ENCODE results near the gene MARCHF3. TPM values are rescaled to one million over a fixed set of nuclear protein-coding genes. Genes with fewer than 3 reads are reported as not detected.

MARCHF3 gene
- total and polyA plus RNA-seq, 2 of the 13 experiments (the other 11 are each of a cell fraction or from before 2014, with no cell fraction given): 4.8 to 11.9 TPM

DNA sequence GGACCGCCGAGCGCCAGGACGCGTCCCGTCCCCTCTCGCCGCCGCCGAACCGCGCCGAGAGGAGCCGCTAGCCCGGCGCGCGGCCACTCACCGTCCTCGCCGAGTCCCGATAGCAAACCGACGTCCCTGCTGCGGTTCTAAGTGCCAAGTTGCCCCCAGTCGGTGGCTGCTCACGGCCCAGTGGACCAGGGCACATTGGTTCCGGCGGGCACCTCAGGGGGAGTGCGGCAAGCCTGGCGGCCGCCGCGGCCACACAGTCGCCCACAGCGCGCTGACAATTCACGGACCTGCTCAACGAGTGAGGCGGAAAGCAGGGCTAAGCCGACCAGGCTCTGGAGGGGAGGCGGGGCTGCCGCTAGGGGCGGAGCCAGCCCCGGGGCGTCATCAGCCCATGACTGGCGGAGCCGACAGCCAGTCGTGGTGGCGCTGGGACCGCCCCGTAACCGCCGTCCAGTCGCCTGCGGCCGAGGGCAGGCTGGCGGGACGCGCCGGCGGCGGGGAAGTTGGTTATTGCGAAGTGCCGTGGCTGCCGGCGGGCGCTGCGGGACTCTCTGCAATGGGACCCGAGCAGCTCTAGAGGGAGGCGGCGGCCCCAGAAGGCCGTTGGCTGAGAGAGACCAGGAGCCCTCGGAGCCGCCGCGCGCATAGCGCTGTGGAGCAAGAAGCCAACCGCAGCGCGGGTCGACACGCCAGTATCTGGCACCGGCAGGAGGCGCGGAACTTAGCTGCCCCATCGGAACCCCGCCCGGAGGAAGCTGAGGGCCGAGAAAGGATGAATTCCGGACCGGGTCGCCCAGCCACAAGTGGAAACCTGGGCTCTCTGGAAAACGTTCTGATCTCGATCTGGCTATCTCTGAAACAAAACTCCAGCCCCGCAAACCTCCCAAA, at the start of gene MARCHF3 (continued):
- TF ChIP-seq, protein P1, sequence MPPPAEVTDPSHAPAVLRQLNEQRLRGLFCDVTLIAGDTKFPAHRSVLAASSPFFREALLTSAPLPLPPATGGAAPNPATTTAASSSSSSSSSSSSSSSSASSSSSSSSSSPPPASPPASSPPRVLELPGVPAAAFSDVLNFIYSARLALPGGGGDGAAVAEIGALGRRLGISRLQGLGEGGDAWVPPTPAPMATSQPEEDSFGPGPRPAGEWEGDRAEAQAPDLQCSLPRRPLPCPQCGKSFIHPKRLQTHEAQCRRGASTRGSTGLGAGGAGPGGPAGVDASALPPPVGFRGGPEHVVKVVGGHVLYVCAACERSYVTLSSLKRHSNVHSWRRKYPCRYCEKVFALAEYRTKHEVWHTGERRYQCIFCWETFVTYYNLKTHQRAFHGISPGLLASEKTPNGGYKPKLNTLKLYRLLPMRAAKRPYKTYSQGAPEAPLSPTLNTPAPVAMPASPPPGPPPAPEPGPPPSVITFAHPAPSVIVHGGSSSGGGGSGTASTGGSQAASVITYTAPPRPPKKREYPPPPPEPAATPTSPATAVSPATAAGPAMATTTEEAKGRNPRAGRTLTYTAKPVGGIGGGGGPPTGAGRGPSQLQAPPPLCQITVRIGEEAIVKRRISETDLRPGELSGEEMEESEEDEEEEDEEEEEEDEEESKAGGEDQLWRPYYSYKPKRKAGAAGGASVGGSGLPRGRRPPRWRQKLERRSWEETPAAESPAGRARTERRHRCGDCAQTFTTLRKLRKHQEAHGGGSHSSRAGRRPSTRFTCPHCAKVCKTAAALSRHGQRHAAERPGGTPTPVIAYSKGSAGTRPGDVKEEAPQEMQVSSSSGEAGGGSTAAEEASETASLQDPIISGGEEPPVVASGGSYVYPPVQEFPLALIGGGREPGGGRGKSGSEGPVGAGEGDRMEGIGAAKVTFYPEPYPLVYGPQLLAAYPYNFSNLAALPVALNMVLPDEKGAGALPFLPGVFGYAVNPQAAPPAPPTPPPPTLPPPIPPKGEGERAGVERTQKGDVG (CRISPR knock-in tag; IDR thresholded peaks at IDR 0.05; ENCODE audit: borderline replicate concordance): 0 out of 2 replicates have a peak, but pooled peaks have one; percentile 7
- no peak for TF ChIP-seq SP5 (CRISPR knock-in tag; IDR thresholded peaks at IDR 0.05; ENCODE audit: borderline replicate concordance, low read depth)
- TF ChIP-seq MEF2D (CRISPR knock-in tag; IDR thresholded peaks at IDR 0.05): no peak
- TF ChIP-seq, protein P2, sequence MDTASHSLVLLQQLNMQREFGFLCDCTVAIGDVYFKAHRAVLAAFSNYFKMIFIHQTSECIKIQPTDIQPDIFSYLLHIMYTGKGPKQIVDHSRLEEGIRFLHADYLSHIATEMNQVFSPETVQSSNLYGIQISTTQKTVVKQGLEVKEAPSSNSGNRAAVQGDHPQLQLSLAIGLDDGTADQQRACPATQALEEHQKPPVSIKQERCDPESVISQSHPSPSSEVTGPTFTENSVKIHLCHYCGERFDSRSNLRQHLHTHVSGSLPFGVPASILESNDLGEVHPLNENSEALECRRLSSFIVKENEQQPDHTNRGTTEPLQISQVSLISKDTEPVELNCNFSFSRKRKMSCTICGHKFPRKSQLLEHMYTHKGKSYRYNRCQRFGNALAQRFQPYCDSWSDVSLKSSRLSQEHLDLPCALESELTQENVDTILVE (CRISPR knock-in tag; IDR thresholded peaks at IDR 0.05): no peak
- no peak for TF ChIP-seq ATRX (CRISPR knock-in tag; IDR thresholded peaks at IDR 0.05; ENCODE audit: borderline replicate concordance)
- TF ChIP-seq, protein P3, sequence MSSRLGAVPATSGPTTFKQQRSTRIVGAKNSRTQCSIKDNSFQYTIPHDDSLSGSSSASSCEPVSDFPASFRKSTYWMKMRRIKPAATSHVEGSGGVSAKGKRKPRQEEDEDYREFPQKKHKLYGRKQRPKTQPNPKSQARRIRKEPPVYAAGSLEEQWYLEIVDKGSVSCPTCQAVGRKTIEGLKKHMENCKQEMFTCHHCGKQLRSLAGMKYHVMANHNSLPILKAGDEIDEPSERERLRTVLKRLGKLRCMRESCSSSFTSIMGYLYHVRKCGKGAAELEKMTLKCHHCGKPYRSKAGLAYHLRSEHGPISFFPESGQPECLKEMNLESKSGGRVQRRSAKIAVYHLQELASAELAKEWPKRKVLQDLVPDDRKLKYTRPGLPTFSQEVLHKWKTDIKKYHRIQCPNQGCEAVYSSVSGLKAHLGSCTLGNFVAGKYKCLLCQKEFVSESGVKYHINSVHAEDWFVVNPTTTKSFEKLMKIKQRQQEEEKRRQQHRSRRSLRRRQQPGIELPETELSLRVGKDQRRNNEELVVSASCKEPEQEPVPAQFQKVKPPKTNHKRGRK (CRISPR knock-in tag; IDR thresholded peaks at IDR 0.05): no peak
- TF ChIP-seq PAWR (CRISPR knock-in tag; IDR thresholded peaks at IDR 0.05; ENCODE audit: borderline replicate concordance): no peak
- no peak for TF ChIP-seq FOXK2 (IDR thresholded peaks at IDR 0.05)
- TF ChIP-seq ZNF747 (CRISPR knock-in tag; IDR thresholded peaks at IDR 0.05; ENCODE audit: borderline replicate concordance): peak; percentile 74
- TF ChIP-seq AHR (CRISPR knock-in tag; IDR thresholded peaks at IDR 0.05): no peak; the same call in 1 of the 2 replicates
- TF ChIP-seq IKZF1 (IDR thresholded peaks at IDR 0.05): no peak
- TF ChIP-seq ZKSCAN5 (CRISPR knock-in tag; IDR thresholded peaks at IDR 0.05): no peak
- no peak for TF ChIP-seq ZKSCAN1 (IDR thresholded peaks at IDR 0.05; ENCODE audit: low read length)
- TF ChIP-seq, protein P4, sequence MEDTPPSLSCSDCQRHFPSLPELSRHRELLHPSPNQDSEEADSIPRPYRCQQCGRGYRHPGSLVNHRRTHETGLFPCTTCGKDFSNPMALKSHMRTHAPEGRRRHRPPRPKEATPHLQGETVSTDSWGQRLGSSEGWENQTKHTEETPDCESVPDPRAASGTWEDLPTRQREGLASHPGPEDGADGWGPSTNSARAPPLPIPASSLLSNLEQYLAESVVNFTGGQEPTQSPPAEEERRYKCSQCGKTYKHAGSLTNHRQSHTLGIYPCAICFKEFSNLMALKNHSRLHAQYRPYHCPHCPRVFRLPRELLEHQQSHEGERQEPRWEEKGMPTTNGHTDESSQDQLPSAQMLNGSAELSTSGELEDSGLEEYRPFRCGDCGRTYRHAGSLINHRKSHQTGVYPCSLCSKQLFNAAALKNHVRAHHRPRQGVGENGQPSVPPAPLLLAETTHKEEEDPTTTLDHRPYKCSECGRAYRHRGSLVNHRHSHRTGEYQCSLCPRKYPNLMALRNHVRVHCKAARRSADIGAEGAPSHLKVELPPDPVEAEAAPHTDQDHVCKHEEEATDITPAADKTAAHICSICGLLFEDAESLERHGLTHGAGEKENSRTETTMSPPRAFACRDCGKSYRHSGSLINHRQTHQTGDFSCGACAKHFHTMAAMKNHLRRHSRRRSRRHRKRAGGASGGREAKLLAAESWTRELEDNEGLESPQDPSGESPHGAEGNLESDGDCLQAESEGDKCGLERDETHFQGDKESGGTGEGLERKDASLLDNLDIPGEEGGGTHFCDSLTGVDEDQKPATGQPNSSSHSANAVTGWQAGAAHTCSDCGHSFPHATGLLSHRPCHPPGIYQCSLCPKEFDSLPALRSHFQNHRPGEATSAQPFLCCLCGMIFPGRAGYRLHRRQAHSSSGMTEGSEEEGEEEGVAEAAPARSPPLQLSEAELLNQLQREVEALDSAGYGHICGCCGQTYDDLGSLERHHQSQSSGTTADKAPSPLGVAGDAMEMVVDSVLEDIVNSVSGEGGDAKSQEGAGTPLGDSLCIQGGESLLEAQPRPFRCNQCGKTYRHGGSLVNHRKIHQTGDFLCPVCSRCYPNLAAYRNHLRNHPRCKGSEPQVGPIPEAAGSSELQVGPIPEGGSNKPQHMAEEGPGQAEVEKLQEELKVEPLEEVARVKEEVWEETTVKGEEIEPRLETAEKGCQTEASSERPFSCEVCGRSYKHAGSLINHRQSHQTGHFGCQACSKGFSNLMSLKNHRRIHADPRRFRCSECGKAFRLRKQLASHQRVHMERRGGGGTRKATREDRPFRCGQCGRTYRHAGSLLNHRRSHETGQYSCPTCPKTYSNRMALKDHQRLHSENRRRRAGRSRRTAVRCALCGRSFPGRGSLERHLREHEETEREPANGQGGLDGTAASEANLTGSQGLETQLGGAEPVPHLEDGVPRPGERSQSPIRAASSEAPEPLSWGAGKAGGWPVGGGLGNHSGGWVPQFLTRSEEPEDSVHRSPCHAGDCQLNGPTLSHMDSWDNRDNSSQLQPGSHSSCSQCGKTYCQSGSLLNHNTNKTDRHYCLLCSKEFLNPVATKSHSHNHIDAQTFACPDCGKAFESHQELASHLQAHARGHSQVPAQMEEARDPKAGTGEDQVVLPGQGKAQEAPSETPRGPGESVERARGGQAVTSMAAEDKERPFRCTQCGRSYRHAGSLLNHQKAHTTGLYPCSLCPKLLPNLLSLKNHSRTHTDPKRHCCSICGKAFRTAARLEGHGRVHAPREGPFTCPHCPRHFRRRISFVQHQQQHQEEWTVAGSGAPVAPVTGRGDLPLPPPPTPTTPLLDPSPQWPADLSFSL (CRISPR knock-in tag; IDR thresholded peaks at IDR 0.05): peak; percentile 79
- peak; percentile 82; the same call in 1 of the 2 replicates for TF ChIP-seq ZNF788 (CRISPR knock-in tag; IDR thresholded peaks at IDR 0.05; ENCODE audit: borderline replicate concordance)
- TF ChIP-seq SIN3B (IDR thresholded peaks at IDR 0.05; ENCODE audit: low read length): no peak
- 0 out of 2 replicates have a peak, but pooled peaks have one; percentile 13 for TF ChIP-seq ZNF614 (CRISPR knock-in tag; IDR thresholded peaks at IDR 0.05; ENCODE audit: borderline replicate concordance)
